Upper lobe of left lung (tissue), 4 donors: ENCODE measurements around the gene DCK.
A peak's percentile ranks its signal among the peaks of the same experiment; 100 is the strongest.

Experiments used
- CTCF ChIP-seq, 6 experiments: fragments of 450-650 bp in 4 of 6; fragments of 200-600 bp in 2 of 6; sonication (generic) in 2 of 6; IDR thresholded peaks; one replicate each; pipeline ENCODE4 v1.5.1; 2016 to 2019; ENCODE audit warnings: antibody characterized with exemption in 6 of 6
- EP300 ChIP-seq, 4 donors: sonication (generic); formaldehyde crosslinking; IDR thresholded peaks; one replicate each; pipeline ENCODE4 v1.5.1; 2017; ENCODE audit warnings: antibody characterized with exemption in 4 of 4, control low read depth in 2 of 4

- TF ChIP-seq EP300 (IDR thresholded peaks at IDR 0.05) (peak in 1 of 4 donors; percentile 48), CTCF (IDR thresholded peaks at IDR 0.05) (peak in 1 of 6 experiments; percentile 6)
Measured at GRCh38 chr4:70993181-70994068, at the start of gene DCK.
